RWPE1 (cell line): ENCODE measurements around the gene PPIL1.
A peak's percentile ranks its signal among the peaks of the same experiment; 100 is the strongest.

ENCODE experiments used
- CTCF ChIA-PET: fragments of 350-600 bp; sonication (Branson Sonifier 250); formaldehyde crosslinking; extraction: SDS; loops from one replicate; lab custom pipeline; 2021; lab: Yijun Ruan, JAX
- POLR2A ChIA-PET: fragments of 400-600 bp; formaldehyde crosslinking; extraction: SDS; loops from one replicate; lab custom pipeline; 2020; ENCODE audit warnings: antibody characterized with exemption; ENCODE audit not compliant: low non-redundant PET; lab: Yijun Ruan, JAX
- DNase-seq: peaks from one replicate; pipeline ENCODE4 v3.0.0; 2012; ENCODE audit warnings: low spot score
- H3K27ac ChIP-seq: fragments of 450-650 bp; 2 replicates; pipeline ENCODE4 v1.5.1; 2017
- TF ChIP-seq, protein P1 (sequence below): fragments of 450-650 bp; conservative IDR thresholded peaks from 2 replicates; pipeline ENCODE4 v1.5.1; 2017; ENCODE audit warnings: low read depth, mild to moderate bottlenecking

Gene PPIL1

DNA sequence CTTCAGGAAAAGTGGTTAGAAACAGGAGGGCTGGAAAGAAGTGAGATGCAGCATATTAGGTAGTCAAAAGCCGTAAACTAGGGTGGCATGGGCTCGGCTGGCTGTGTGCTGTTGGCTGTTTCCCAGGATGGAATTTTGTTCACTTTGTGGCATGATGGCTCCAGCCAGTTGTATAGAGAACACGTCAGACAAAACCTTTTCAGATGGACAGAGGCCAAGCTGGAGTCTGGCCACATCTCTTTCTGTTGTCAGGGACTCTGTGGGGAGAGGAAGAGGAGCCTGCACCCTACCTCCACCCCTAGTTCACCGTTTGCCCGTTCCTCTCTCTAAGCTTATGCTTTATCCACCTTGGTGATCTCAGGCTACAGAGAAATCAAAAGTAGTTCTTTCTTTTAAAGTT is 33.2 kb upstream of the PPIL1 start:
- DNase-seq = no peak
- ChIA-PET POLR2A (no interaction called here), CTCF (no interaction called here)
- peak overlapping the region; percentile 48 for H3K27ac ChIP-seq
- TF ChIP-seq, protein P1, sequence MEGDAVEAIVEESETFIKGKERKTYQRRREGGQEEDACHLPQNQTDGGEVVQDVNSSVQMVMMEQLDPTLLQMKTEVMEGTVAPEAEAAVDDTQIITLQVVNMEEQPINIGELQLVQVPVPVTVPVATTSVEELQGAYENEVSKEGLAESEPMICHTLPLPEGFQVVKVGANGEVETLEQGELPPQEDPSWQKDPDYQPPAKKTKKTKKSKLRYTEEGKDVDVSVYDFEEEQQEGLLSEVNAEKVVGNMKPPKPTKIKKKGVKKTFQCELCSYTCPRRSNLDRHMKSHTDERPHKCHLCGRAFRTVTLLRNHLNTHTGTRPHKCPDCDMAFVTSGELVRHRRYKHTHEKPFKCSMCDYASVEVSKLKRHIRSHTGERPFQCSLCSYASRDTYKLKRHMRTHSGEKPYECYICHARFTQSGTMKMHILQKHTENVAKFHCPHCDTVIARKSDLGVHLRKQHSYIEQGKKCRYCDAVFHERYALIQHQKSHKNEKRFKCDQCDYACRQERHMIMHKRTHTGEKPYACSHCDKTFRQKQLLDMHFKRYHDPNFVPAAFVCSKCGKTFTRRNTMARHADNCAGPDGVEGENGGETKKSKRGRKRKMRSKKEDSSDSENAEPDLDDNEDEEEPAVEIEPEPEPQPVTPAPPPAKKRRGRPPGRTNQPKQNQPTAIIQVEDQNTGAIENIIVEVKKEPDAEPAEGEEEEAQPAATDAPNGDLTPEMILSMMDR = no peak

DNA sequence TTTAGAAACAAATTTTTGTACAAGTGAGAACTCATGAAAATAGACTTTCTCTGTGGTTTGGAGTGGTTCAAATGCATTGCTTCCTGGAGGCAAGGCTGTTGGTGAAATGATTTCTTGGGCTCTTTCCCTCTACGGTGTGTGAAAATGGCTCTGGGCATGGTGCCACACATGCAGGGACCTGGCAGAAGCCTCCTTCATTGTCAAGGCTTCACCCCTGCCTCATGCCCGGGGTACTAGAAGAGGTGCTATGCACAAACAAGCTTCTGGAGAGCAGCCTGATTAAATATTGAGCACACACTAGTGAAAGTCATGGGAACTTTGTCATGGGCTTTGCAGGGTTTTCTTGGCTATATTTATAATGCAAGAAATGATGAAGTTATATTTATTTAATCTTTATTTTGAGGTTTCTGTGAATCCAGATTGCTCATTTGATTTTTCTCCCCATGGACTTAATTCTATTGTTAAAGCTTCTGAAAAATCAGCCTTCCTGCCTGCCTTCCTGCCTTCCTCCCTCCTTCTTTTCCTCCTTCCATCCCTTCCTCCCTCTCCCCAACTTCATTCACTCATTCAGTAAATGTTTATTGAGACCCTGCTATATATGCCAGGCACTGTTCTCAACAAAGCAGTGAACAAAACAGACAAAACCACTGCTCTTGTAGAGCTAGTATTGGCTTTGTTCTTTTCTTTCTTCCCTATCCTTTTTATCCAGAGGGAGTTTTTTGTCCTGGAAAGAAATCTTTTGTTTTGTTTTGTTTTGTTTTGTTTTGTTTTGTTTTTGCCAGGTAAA is 32.1 kb upstream of the PPIL1 start:
- CTCF ChIA-PET = interaction anchor here (0.6 to 1.7 kb wide), 2 partner anchors 112 to 254 kb away, joined by 3 to 7 read pairs; no protein-coding TSS in a partner anchor

DNA sequence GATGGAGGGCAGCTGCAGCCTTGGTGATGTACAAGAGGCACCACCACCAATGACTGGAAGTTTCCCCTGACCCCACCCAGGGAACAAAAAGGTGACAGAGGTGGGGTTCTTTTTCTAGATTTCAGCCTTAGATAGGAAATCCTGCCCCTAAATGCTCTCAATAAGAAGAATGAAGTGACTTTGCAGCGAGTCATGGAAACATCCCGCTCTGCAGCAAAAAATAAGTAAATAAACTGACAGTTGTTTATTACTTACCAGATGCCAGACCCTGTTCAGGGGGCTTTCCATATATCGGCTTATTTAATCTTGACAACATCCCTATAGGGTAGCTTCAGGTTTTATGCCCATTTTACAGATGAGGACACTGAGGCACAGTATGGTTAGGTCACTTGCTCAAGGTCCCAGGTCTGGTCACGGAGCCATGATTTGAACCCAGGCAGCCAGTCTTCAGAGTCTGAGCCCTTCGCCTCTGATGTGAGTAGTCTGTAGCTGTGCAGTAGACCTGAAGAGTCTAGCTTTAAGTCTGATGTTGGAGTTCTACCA is 30.3 kb upstream of the PPIL1 start:
- no peak overlapping the region for H3K27ac ChIP-seq
- no peak for DNase-seq
- TF ChIP-seq, protein P1 = no peak
- ChIA-PET CTCF (interaction anchor here (1.0 kb wide), 1 partner anchor 19 kb away, joined by 3 read pairs; the partner anchor contains the start of gene C6orf89), POLR2A (no interaction called here)

More for the DNA sequence above, 32.1 kb upstream of the PPIL1 start:
- TF ChIP-seq, protein P1 = no peak
- no peak for DNase-seq
- POLR2A ChIA-PET = no interaction called here
- H3K27ac ChIP-seq = no peak overlapping the region

DNA sequence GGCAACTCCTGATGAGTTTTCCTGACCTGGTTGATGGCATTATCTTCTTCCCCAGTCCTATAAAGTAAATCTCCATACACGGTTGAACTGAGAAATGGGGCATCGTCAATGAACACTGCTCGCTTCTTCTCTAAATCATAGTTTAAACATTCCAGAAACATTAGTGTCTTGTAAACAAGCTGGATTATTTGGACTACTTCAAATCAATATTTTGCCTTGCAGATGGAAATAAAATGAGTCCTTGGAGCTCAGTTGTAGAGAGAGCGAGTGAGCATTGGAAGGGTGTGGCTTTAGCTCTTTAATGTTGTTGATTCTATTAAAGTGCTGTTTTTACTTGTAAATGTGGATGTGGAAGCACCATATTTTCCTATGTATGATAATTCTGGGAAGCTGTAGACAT is 29.5 kb upstream of the PPIL1 start:
- no peak for DNase-seq
- no peak overlapping the region for H3K27ac ChIP-seq
- TF ChIP-seq, protein P1 = no peak
- ChIA-PET CTCF (interaction anchor here (0.6 to 1.8 kb wide), 4 partner anchors 9 to 114 kb away, joined by 3 to 5 read pairs (median 3); partner anchors contain the start of gene C6orf89), POLR2A (no interaction called here)

DNA sequence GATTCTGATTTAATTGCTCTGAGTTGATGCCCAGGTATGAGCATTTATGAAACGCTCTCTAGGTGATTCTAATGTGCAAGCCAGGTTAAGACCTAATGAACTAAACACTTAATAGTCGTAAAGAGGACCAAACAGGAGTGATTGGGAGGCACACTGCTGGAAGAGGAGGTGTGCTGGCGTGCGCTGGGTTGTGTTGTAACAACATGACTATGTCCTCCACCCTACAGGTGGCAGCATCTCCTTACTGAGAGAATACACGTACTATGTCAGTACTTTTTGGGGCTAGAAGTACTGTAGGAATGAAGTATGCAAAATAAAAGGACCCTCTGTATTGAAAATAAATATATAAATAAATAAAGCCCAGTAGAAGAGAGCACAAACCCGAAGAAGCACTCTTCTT is 23.0 kb upstream of the PPIL1 start:
- ChIA-PET CTCF (interaction anchor here (0.5 to 0.6 kb wide), 3 partner anchors 19 to 130 kb away, joined by 3 read pairs; no protein-coding TSS in a partner anchor), POLR2A (no interaction called here)
- TF ChIP-seq, protein P1 = no peak
- H3K27ac ChIP-seq = no peak overlapping the region
- DNase-seq = no peak
